CD14-positive monocyte (primary cell): ENCODE results near the gene UTP20. TPM values are rescaled to one million over a fixed set of nuclear protein-coding genes. Genes with fewer than 3 reads are reported as not detected.

Experiments
- DNase-seq, 3 donors: peaks; one replicate each; pipeline ENCODE4 v3.0.0-alpha.2; 2011 to 2022
- H2AFZ ChIP-seq: 2 replicates; pipeline ENCODE4 v1.6.0; 2012; ENCODE audit warnings: mild to moderate bottlenecking, low read depth, low read length, inconsistent platforms; ENCODE audit not compliant: insufficient read depth, poor library complexity, severe bottlenecking
- H3K27ac ChIP-seq, 2 donors: 1 replicate in 1 of 2; 2 replicates in 1 of 2; pipeline ENCODE4 v1.5.1; 2012 to 2013; ENCODE audit warnings: low read length in 2 of 2, control low read depth in 1 of 2, inconsistent platforms in 1 of 2, low read depth in 1 of 2, mild to moderate bottlenecking in 1 of 2
- H3K27me3 ChIP-seq, 2 donors: one replicate each; pipeline versions ENCODE4 v1.6.0 to v1.6.1; 2011 to 2013; ENCODE audit warnings: low read length in 2 of 2; ENCODE audit not compliant: control insufficient read depth in 2 of 2, insufficient read depth in 2 of 2
- H3K36me3 ChIP-seq, 2 donors: replicated peaks in 1 of 2; 1 replicate in 1 of 2; 2 replicates in 1 of 2; pipeline versions ENCODE4 v1.5.1 to v1.6.1; 2012 to 2013; ENCODE audit warnings: low read length in 2 of 2, control low read depth in 1 of 2, inconsistent platforms in 1 of 2, mild to moderate bottlenecking in 1 of 2; ENCODE audit not compliant: insufficient read depth in 2 of 2, control insufficient read depth in 1 of 2
- H3K4me1 ChIP-seq, 2 donors: 1 replicate in 1 of 2; 2 replicates in 1 of 2; pipeline versions ENCODE4 v1.5.1 to v1.6.1; 2012 to 2013; ENCODE audit warnings: low read length in 2 of 2, control low read depth in 1 of 2, inconsistent platforms in 1 of 2, mild to moderate bottlenecking in 1 of 2, moderate library complexity in 1 of 2; ENCODE audit not compliant: insufficient read depth in 2 of 2, control insufficient read depth in 1 of 2
- H3K4me2 ChIP-seq: replicated peaks from 2 replicates; pipeline ENCODE3; 2012; ENCODE audit warnings: low read length, moderate library complexity, mild to moderate bottlenecking; ENCODE audit not compliant: poor library complexity, severe bottlenecking; ENCODE audit errors: extremely low read depth
- H3K4me3 ChIP-seq, 3 experiments: fragments of 200-600 bp in 1 of 3; sonication (generic) in 1 of 3; replicated peaks in 1 of 3; 1 replicate in 2 of 3; 2 replicates in 1 of 3; pipeline ENCODE4 v1.5.1; 2011 to 2013; ENCODE audit warnings: low read length in 3 of 3, mild to moderate bottlenecking in 3 of 3, control low read depth in 2 of 3, low read depth in 2 of 3, inconsistent platforms in 1 of 3, moderate library complexity in 1 of 3
- H3K79me2 ChIP-seq: 2 replicates; pipeline ENCODE4 v1.6.0; 2012; ENCODE audit warnings: mild to moderate bottlenecking, control low read depth, inconsistent platforms, low read length, moderate library complexity; ENCODE audit not compliant: insufficient read depth
- H3K9ac ChIP-seq: 2 replicates; pipeline ENCODE4 v1.6.0; 2017; ENCODE audit warnings: low read length, mild to moderate bottlenecking; ENCODE audit not compliant: insufficient read depth, poor library complexity, severe bottlenecking
- H3K9me3 ChIP-seq, 2 donors: replicated peaks in 1 of 2; 1 replicate in 1 of 2; 2 replicates in 1 of 2; pipeline versions ENCODE4 v1.5.1 to v1.6.1; 2012 to 2013; ENCODE audit warnings: low read length in 2 of 2, control low read depth in 1 of 2; ENCODE audit not compliant: control insufficient read depth in 1 of 2, insufficient read depth in 1 of 2
- H4K20me1 ChIP-seq: 2 replicates; pipeline ENCODE4 v1.6.0; 2012; ENCODE audit warnings: mild to moderate bottlenecking, low read length, control low read depth, moderate library complexity; ENCODE audit not compliant: insufficient read depth
- H3K27ac Mint-ChIP-seq, 7 donors: one replicate each; pipeline ENCODE4 v1.8.0; 2020; ENCODE audit warnings: mild to moderate bottlenecking in 7 of 7, mixed read lengths in 7 of 7, moderate library complexity in 6 of 7, inconsistent platforms in 2 of 7
- H3K27me3 Mint-ChIP-seq, 3 donors: one replicate each; pipeline ENCODE4 v1.8.0; 2021 to 2022; ENCODE audit warnings: low read depth in 3 of 3, mild to moderate bottlenecking in 3 of 3, mixed read lengths in 3 of 3, moderate library complexity in 3 of 3, inconsistent platforms in 1 of 3
- H3K36me3 Mint-ChIP-seq, 2 donors: one replicate each; pipeline ENCODE4 v1.8.0; 2020; ENCODE audit warnings: mixed read lengths in 2 of 2, inconsistent platforms in 1 of 2, mild to moderate bottlenecking in 1 of 2
- H3K4me1 Mint-ChIP-seq: one replicate; pipeline ENCODE4 v1.8.0; 2020; ENCODE audit warnings: mild to moderate bottlenecking, mixed read lengths
- H3K4me3 Mint-ChIP-seq, 2 donors: one replicate each; pipeline ENCODE4 v1.8.0; 2020; ENCODE audit warnings: mild to moderate bottlenecking in 2 of 2, mixed read lengths in 2 of 2, moderate library complexity in 1 of 2
- H3K9me3 Mint-ChIP-seq, 7 donors: one replicate each; pipeline ENCODE4 v1.8.0; 2020 to 2022; ENCODE audit warnings: mixed read lengths in 7 of 7, mild to moderate bottlenecking in 6 of 7, moderate library complexity in 6 of 7, inconsistent platforms in 2 of 7
- CTCF ChIP-seq: fragments of 200-600 bp; IDR thresholded peaks from one replicate; pipeline ENCODE4 v1.8.0; 2022; ENCODE audit warnings: antibody characterized with exemption, mild to moderate bottlenecking
- WGBS: methylation state at CpG from one replicate; pipeline ENCODE4 v1.1.5; 2013; ENCODE audit warnings: missing lambda C conversion rate; ENCODE audit not compliant: insufficient coverage; 5-methylcytosine and 5-hydroxymethylcytosine counted together
- intact Hi-C, 2 donors: fragments of 100-400 bp; cut with micrococcal nuclease; formaldehyde crosslinking; loops; one replicate each; pipeline versions ENCODE4 v1.15.0 to v1.15.1; 2023
- polyA plus RNA-seq, 3 donors: library from polyadenylated mRNA; depleted of rRNA in 1 of 3; unstranded in 2 of 3; stranded (reverse) in 1 of 3; fragments of 300-500 nt in 2 of 3; fragments of >200 nt in 1 of 3; fragmentation: Illumina TruSeq in 2 of 3; gene quantifications; 1 replicate in 2 of 3; 2 replicates in 1 of 3; pipeline ENCODE4 v1.2.3, GENCODE V29; 2012 to 2021

UTP20 gene
- polyA plus RNA-seq, 3 donors: 0.46 to 1.6 (median 1.2) TPM

- Histone ChIP-seq H3K36me3 (peaks cover 39 to 62% of the 10 kb centered on the region in 2 donors), H3K27ac (no peak overlapping the region), H3K9me3 (no peaks in the 10 kb centered on the region), H2AFZ (no peak overlapping the region), H3K4me1 (no peaks in the 10 kb centered on the region), H3K9ac (no peak overlapping the region), H4K20me1 (no peaks in the 10 kb centered on the region), H3K4me2 (no peak overlapping the region), H3K4me3 (no peak overlapping the region), H3K79me2 (no peaks in the 10 kb centered on the region), H3K27me3 (no peaks in the 10 kb centered on the region)
- intact Hi-C loops: no loop called here
- H3K4me1 Mint-ChIP-seq: no peaks in the 10 kb centered on the region
- H3K27me3 Mint-ChIP-seq: no peaks in the 10 kb centered on the region
- TF ChIP-seq CTCF: no peak
- no peak overlapping the region for H3K27ac Mint-ChIP-seq
- no peak for DNase-seq
- no CpG with 5 or more reads among the region's 3 CpGs for WGBS
- no peak overlapping the region for H3K4me3 Mint-ChIP-seq
- H3K9me3 Mint-ChIP-seq: no peaks in the 10 kb centered on the region
- peaks cover 60 to 62% of the 10 kb centered on the region in 2 donors for H3K36me3 Mint-ChIP-seq
These were observed 49.0 kb downstream of the UTP20 start for GRCh38 chr12:101328917-101329316.

- no CpG with 5 or more reads among the region's 1 CpG for WGBS
- Histone ChIP-seq H3K4me2 (no peak overlapping the region), H4K20me1 (no peaks in the 10 kb centered on the region), H2AFZ (no peak overlapping the region), H3K4me3 (no peak overlapping the region), H3K27me3 (no peaks in the 10 kb centered on the region), H3K79me2 (no peaks in the 10 kb centered on the region), H3K9me3 (no peaks in the 10 kb centered on the region), H3K27ac (no peak overlapping the region), H3K9ac (no peak overlapping the region), H3K36me3 (peaks cover 45 to 67% of the 10 kb centered on the region in 2 donors), H3K4me1 (no peaks in the 10 kb centered on the region)
- Mint-ChIP-seq H3K27me3 (no peaks in the 10 kb centered on the region), H3K4me1 (no peaks in the 10 kb centered on the region), H3K36me3 (peaks cover 58 to 61% of the 10 kb centered on the region in 2 donors), H3K27ac (no peak overlapping the region), H3K4me3 (no peak overlapping the region), H3K9me3 (no peaks in the 10 kb centered on the region)
- intact Hi-C loops: no loop called here
- no peak for TF ChIP-seq CTCF
- DNase-seq: no peak
These were observed 50.7 kb downstream of the UTP20 start for GRCh38 chr12:101330631-101331030.
